Activated T-cell treated with anti-CD3 and anti-CD28 coated beads for 1 hour (primary cell): ENCODE data around the gene CPED1.

Source experiments
- DNase-seq: peaks from one replicate; pipeline ENCODE4 v3.0.0-alpha.2; 2020; ENCODE audit warnings: low read depth

CPED1 gene

DNA sequence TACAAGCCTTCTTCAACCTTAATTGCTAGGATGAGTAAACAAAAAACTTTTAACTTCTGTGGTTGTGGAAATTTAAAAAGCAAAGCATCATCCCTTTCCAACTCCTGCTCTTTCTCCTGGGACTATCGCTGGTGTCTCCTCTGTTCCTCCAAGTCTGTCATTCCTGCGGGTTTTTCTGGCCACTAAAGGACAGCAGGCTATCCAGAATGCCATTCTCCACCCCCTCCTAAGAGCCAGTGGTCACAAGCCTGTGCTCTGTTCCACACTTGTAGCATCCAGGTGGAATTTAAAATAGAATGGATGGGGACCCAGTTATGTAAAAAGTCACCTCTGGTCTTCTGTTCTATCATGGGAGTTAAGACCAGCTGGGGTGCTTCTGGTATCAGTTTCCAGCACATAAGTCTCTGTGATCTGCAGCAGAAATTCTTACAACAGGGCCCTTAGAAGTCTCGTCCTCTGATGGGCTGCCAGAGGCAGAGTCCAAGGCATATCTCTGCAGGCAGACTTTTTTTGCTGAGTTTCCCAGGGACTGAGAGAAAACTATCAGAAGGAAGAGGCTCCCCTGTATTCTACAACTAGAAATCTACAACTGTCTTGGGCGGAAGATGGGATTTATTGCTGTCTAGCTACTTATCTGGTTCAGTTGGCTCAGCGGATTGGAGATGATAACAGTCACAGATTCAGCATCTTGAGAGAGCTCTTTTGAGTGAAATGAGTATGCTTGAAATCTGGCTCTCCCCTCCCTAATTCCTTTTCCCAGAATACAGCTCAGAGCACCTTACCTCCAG lies 335.2 kb downstream of the CPED1 start:
- DNase-seq, result no peak

DNA sequence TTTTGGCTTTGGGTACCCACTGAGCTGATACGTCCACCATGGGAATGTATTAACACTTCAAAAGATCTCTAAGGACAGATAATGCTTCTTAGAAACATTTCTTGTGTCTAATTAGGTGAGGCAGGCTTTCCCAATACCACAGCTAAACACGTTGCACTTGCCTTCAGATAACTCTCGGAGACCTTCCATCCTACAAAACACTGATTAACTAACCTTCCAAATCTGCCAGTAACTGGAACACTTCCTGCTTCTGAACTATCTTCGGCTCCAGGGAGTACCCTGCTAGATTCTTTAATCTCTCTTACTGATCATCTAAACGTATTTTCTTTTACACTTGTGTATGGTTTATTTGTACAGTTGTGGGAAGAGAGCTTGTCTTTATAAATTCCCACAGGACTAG lies 339.2 kb downstream of the CPED1 start:
- DNase-seq, result no peak

DNA sequence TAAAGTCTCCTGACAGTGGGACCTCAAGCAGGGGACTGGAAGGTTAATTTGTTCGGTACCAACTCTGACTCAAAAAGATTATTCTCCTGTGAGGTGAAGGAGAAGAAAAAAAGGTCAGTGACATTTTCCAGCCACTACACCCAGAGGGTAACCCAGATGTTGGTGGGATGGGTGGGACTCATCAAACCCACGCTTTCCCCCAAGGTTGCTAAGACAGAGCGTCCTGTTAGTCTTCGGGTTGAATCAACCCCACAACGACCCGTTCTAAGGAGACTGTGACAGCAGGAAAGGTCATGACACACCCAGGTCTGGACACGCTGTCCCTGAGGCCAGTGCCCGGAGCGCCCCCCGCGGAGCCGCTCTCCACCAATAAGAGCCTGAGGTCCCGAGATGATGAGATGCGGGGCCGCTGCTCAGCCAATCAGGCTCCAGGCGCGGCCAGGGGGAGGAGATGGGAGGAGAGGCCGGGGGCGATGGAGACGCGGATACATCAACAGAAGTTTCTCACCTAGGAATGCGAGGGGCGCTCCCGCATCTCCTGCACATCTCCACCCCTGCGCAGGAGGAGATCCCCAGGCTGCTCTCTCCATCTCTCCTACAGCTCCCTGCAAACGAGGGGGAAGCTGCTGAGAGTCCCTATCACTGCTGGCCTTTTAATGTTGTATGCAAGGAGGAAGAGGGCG lies 340.1 kb downstream of the CPED1 start, which contains the start of gene WNT16:
WNT16 (plus strand) TSS at position 493 of the 683 bp plus-strand sequence. CDS start 293 bp downstream, outside the sequence.
- DNase-seq, result no peak

DNA sequence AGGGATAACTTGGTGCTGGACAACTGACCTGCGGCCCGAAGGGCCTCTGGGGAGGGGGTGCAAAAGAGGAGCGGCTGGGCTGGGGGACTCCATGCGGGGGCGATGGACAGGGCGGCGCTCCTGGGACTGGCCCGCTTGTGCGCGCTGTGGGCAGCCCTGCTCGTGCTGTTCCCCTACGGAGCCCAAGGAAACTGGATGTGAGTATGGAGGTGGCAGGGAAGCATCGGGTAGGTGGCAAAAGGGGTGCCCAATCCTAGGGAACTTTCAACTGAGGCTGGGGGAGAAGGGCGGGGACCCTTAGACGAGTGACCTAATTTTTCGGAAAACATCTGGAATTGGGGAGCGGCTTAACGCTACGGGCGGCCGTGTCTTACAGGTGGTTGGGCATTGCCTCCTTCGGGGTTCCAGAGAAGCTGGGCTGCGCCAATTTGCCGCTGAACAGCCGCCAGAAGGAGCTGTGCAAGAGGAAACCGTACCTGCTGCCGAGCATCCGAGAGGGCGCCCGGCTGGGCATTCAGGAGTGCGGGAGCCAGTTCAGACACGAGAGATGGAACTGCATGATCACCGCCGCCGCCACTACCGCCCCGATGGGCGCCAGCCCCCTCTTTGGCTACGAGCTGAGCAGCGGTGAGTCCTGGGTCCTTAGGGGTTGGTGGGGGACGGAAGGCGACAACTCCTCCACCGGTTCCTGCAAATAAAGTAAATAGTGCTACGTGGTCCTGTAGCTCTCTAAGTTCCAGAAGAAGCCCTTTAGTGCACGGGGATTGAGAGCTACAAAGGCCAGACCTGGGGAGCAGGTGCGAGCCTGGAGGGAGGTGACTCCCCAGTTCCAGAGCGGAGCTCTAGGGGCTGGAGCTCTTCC lies 340.9 kb downstream of the CPED1 start:
- DNase-seq, result no peak

DNA sequence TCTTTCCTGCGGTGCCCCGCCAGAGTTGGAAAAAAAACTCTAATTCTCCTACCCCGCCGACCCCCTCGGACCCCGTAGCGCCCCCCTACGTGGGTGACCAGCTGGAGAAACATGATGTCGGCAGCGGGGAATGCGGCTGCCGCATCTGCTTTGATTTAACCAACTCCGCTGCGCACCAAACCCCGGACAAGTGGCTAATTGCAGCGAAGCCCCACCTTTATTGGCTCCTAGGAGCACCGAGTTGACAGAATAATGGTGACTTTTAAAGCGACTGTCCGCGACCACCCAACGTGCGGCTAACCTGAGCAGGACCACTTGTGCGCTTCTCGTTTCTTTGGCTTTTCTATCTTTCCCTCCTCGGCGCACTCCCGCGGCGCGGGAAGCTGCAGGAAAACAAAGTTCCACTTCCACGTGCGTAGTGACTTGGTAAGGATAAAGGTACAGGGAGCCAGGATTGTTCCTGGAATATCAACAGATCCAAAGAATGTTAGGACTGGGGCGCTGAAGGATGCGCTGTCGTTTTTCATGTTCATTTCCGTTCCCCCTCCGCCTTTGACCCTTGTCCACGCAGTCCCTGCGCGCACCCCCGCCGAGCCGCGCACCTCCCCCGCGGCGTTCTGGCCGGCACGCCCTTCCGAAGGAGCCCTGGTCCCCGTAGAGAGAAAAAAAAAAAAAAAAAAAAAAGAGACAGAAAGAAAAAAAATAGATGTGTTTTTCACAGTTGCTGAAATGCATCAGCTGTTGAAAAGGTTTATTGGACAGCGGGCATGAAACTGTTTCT lies 341.7 kb downstream of the CPED1 start:
- no peak for DNase-seq

GRCh38 chr7:121331048-121331447 lies 342.5 kb downstream of the CPED1 start:
- DNase-seq, result no peak

GRCh38 chr7:121331574-121331973 lies 343.1 kb downstream of the CPED1 start:
- DNase-seq, result no peak

DNA sequence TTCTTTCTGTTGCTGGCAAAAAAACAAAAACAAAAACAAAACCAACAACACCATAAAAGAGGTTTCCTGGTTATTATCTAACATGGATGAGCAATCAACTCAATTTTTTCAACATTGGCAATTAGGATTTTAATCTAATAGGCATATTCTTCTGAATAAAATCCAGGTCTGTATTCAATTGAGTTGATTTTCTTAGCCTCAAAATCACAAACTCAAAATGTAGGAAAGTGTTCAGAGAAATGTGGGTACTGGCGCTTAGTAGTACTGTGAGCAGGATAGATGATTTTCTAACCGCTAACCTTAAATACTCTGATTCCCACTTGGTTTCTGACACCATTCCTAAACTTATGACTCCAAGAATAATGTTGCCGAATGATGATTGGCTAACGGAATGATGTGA lies 345.9 kb downstream of the CPED1 start:
- DNase-seq, result no peak

DNA sequence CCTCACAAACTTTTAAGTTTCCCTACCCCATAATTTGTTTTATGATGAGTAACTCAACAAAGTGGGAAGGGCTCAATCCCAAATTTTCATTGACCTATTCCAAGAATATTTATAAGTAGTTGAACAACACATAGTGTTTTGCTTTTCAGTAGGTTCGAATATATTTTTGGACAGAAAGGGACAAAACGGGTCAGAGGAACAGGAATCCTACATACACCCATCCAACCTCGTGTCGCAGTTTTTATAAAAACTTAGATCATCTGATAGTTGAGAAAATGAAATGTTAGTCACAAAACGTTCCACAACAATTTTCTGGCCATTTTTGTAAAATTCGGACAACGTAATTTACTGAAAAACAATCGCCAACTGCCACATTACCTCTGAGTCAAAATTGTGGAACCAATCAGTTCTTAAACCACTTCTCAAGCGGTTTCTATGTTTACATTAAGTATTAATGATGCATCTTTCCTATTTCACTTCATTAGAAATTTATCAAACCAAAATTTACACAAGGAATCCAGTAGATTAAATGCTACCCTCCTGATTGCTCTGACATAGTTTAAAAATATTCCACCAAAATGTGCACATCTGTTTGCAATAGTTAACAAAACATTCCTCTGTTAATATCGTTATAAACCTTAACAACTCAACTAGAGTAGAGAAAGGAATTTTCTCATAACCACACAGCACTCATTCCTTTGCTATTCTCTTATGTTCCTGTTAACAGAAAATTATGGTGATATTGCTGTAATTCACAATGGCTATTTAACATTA lies 346.6 kb downstream of the CPED1 start:
- DNase-seq, result no peak

- no peak for DNase-seq
These were observed 348.1 kb downstream of the CPED1 start for GRCh38 chr7:121336579-121336978.

DNA sequence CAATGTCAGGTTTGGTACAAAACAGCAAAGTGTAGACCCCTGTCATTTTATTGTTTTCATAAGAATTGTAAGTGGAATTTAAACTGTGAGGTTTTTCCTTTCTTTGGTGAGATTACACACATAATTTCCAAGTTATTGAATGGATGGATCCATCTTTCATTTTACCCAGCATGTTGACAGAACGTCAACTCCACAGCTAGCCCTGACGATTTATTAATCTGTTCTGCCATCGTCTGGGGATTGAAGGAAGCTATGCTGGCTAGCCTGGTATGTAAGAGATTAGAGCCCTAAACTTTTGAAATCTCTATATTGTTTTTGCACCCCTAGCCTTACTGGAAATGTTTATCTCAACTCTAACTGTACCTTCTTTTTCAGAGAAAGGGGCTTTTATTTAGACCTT lies 348.9 kb downstream of the CPED1 start:
- DNase-seq, result no peak

DNA sequence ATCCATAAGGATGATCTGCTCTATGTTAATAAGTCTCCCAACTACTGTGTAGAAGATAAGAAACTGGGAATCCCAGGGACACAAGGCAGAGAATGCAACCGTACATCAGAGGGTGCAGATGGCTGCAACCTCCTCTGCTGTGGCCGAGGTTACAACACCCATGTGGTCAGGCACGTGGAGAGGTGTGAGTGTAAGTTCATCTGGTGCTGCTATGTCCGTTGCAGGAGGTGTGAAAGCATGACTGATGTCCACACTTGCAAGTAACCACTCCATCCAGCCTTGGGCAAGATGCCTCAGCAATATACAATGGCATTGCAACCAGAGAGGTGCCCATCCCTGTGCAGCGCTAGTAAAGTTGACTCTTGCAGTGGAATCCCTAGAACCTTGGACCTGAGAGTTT lies 350.6 kb downstream of the CPED1 start:
- no peak for DNase-seq

- DNase-seq, result no peak
These were observed 353.4 kb downstream of the CPED1 start for GRCh38 chr7:121341933-121342332.

DNA sequence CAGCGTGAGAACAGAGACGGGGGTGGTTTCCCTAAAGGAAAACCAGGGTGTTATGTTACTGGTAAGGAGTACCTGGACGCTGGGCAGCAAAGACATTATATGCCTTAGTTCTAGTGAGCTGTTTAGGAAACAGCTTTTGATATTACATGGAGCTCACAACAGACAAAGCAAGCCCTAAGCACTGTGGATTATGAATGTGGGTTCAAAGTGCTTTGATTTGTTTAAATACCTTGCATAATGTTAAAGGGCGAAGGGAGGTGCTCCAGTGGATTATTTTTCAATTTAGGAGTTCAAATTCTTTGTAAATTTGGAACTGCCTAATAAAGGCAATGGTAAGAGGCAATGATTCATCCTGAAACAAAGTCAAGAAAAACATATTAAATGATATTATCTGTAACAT lies 354.1 kb downstream of the CPED1 start:
- DNase-seq, result no peak

GRCh38 chr7:121343302-121343701 lies 354.8 kb downstream of the CPED1 start:
- DNase-seq, result no peak

DNA sequence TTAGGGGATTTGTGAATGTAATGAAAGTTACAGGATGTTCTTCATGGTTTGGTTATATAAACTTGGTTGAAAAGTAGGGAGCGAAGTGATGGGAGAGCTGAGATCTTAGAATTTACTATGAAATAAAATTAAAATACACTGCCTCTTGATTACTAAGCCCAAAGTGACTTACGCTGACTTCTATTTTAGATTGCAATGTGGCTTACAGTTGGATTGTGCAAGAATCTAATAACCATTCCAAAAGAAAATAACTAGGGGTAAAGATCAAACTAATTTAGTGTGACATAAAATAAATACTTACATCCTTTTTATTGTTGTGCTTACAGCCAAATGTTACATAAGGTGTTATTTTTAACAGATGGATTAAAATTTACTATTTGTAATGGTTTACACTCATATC lies 355.6 kb downstream of the CPED1 start:
- no peak for DNase-seq

- no peak for DNase-seq
These were observed 356.0 kb downstream of the CPED1 start for GRCh38 chr7:121344497-121344896.
